ENCODE data around the gene DCLK1.

DNA sequence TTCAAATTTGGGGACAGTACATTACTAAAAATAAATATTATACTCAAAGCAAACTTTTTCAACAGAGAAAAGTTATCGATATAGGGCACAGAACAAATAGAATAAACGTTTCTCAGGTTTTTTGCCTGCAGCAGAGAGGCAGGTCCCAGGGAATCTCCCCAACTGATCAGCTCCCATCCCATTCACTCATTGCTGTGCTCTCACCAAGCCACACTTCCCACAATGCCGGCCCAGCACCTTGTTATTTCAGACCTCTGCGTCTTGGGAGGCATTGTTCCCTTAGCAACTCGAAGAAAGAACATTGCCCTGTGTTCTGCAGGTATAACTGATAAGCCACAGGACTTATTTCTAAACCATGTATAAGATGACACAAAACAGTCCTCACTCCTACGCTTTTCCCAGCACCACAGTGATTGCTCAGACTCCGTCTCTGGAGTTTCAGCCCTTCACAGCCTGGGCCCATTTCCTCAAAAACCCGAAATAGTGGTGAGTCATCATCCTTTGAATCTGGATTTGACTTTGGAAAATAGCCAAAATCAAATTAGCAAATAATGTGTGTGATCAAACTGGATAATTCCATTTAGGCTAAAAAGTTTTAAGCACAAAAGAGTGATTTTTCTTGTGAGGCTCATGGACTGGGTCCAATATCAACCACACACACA, 100.4 kb downstream of the DCLK1 start:
- TF ChIP-seq, protein P1, sequence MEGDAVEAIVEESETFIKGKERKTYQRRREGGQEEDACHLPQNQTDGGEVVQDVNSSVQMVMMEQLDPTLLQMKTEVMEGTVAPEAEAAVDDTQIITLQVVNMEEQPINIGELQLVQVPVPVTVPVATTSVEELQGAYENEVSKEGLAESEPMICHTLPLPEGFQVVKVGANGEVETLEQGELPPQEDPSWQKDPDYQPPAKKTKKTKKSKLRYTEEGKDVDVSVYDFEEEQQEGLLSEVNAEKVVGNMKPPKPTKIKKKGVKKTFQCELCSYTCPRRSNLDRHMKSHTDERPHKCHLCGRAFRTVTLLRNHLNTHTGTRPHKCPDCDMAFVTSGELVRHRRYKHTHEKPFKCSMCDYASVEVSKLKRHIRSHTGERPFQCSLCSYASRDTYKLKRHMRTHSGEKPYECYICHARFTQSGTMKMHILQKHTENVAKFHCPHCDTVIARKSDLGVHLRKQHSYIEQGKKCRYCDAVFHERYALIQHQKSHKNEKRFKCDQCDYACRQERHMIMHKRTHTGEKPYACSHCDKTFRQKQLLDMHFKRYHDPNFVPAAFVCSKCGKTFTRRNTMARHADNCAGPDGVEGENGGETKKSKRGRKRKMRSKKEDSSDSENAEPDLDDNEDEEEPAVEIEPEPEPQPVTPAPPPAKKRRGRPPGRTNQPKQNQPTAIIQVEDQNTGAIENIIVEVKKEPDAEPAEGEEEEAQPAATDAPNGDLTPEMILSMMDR (IDR thresholded peaks at IDR 0.05), result no peak
- no peak for TF ChIP-seq POLR2A (IDR thresholded peaks at IDR 0.05)

Data from uterus (tissue), 2 donors.